ENCODE results near the gene ABLIM1. TPM values are rescaled to one million over a fixed set of nuclear protein-coding genes. Genes with fewer than 3 reads are reported as not detected.

Gene ABLIM1
- total RNA-seq, 1 donor from 2014 or later, result 103 TPM

GRCh38 chr10:114624951-114625780 is 32.9 kb downstream of the ABLIM1 start:
- DNase-seq (ENCODE audit: low spot score), result no peak

GRCh38 chr10:114624422-114624821 is 33.7 kb downstream of the ABLIM1 start:
- no peak for DNase-seq (ENCODE audit: low spot score)

GRCh38 chr10:114623661-114624294 is 34.3 kb downstream of the ABLIM1 start:
- DNase-seq (ENCODE audit: low spot score), result no peak

GRCh38 chr10:114623155-114623554 is 34.9 kb downstream of the ABLIM1 start:
- DNase-seq (ENCODE audit: low spot score), result no peak

- no peak for DNase-seq (ENCODE audit: low spot score)
These were observed 39.4 kb downstream of the ABLIM1 start for GRCh38 chr10:114618722-114619121.

GRCh38 chr10:114616516-114616915 is 41.6 kb downstream of the ABLIM1 start:
- DNase-seq (ENCODE audit: low spot score), result no peak

- DNase-seq (ENCODE audit: low spot score), result no peak
These were observed 42.0 kb downstream of the ABLIM1 start for GRCh38 chr10:114616103-114616502.

GRCh38 chr10:114615600-114616007 is 42.5 kb downstream of the ABLIM1 start:
- DNase-seq (ENCODE audit: low spot score), result no peak

- no peak for DNase-seq (ENCODE audit: low spot score)
These were observed 44.7 kb downstream of the ABLIM1 start for GRCh38 chr10:114613237-114613979.

- DNase-seq (ENCODE audit: low spot score), result no peak
These were observed 46.5 kb downstream of the ABLIM1 start for GRCh38 chr10:114611617-114612016.

- DNase-seq (ENCODE audit: low spot score), result no peak
These were observed 48.3 kb downstream of the ABLIM1 start for GRCh38 chr10:114609518-114610426.

- DNase-seq (ENCODE audit: low spot score), result no peak
These were observed 50.6 kb downstream of the ABLIM1 start for GRCh38 chr10:114607358-114607998.

- no peak for DNase-seq (ENCODE audit: low spot score)
These were observed 52.8 kb downstream of the ABLIM1 start for GRCh38 chr10:114605155-114605797.

GRCh38 chr10:114604357-114605130 is 53.5 kb downstream of the ABLIM1 start:
- no peak for DNase-seq (ENCODE audit: low spot score)

GRCh38 chr10:114603948-114604347 is 54.1 kb downstream of the ABLIM1 start:
- no peak for DNase-seq (ENCODE audit: low spot score)

GRCh38 chr10:114603303-114603702 is 54.8 kb downstream of the ABLIM1 start:
- no peak for DNase-seq (ENCODE audit: low spot score)

GRCh38 chr10:114600057-114600456 is 58.0 kb downstream of the ABLIM1 start:
- DNase-seq (ENCODE audit: low spot score), result no peak

- no peak for DNase-seq (ENCODE audit: low spot score)
These were observed 61.3 kb downstream of the ABLIM1 start for GRCh38 chr10:114596793-114597192.

GRCh38 chr10:114593816-114594468 is 64.1 kb downstream of the ABLIM1 start:
- DNase-seq (ENCODE audit: low spot score), result no peak
